K562 (cell line): ENCODE data around the gene ZKSCAN7. TPM values are rescaled to one million over a fixed set of nuclear protein-coding genes. Genes with fewer than 3 reads are reported as not detected.

Source experiments
- CAMTA2 ChIP-seq: fragments of 250-450 bp; sonication (Bioruptor Pico); conservative IDR thresholded peaks from 2 replicates; pipeline ENCODE4 v1.5.1; 2022
- KAT7 ChIP-seq: sonication (generic); formaldehyde crosslinking; IDR thresholded peaks from 2 replicates; pipeline ENCODE4 v1.8.0; 2022; ENCODE audit warnings: missing genetic modification reagents, mild to moderate bottlenecking, borderline replicate concordance
- MAFK ChIP-seq: IDR thresholded peaks from 2 replicates; pipeline ENCODE4 v1.6.1; 2011; ENCODE audit warnings: low read length, improper control_type of control experiment
- MNT ChIP-seq, 2 experiments: fragments of 450-650 bp; conservative IDR thresholded peaks; 2 replicates each; pipeline ENCODE4 v1.6.1; 2017; ENCODE audit warnings: mild to moderate bottlenecking in 2 of 2, moderate library complexity in 2 of 2
- MTA2 ChIP-seq: fragments of 450-650 bp; IDR thresholded peaks from 2 replicates; pipeline ENCODE4 v1.6.1; 2016; ENCODE audit warnings: low read depth
- TAL1 ChIP-seq: fragments of 450-650 bp; IDR thresholded peaks from 2 replicates; pipeline ENCODE4 v1.6.1; 2016; ENCODE audit warnings: mild to moderate bottlenecking
- TCF3 ChIP-seq: sonication (generic); formaldehyde crosslinking; IDR thresholded peaks from 2 replicates; pipeline ENCODE4 v1.4.0; 2020; ENCODE audit warnings: mild to moderate bottlenecking, missing genetic modification reagents
- ZNF146 ChIP-seq: IDR thresholded peaks from one replicate; pipeline ENCODE4 v1.6.1; 2018; ENCODE audit warnings: missing compliant biosample characterization; ENCODE audit not compliant: unreplicated experiment
- ZNF217 ChIP-seq: sonication (generic); formaldehyde crosslinking; IDR thresholded peaks from 2 replicates; pipeline ENCODE4 v1.8.0; 2022; ENCODE audit warnings: mild to moderate bottlenecking, missing genetic modification reagents
- ZNF282 ChIP-seq: sonication (generic); formaldehyde crosslinking; IDR thresholded peaks from 2 replicates; pipeline ENCODE4 v1.8.1; 2023; ENCODE audit warnings: missing genetic modification reagents
- ZNF644 ChIP-seq: fragments of 200-800 bp; sonication (Bioruptor generic); IDR thresholded peaks from 2 replicates; pipeline ENCODE4 v1.6.1; 2016; ENCODE audit warnings: low read depth, missing genetic modification characterization, missing compliant biosample characterization
- polyA plus RNA-seq, 8 experiments: library from polyadenylated mRNA; depleted of rRNA in 4 of 8; stranded (reverse) in 5 of 8; unstranded in 3 of 8; fragments of >200 nt; fragmentation: Nextera tagmentation in 2 of 8; fragmentation: Illumina TruSeq in 1 of 8; extraction: Ambion mirVana in 2 of 8; extraction: Trizol in 1 of 8; gene quantifications; 2 replicates each; pipeline versions ENCODE4 v1.2.1 to v1.2.3, GENCODE V29; 2011 to 2014; ENCODE audit warnings: inconsistent platforms in 1 of 8, missing spikeins in 1 of 8
- total RNA-seq, 7 experiments: library from RNA; depleted of rRNA in 6 of 7; stranded (reverse); fragments of >200 nt in 6 of 7; fragmentation: Illumina TruSeq in 2 of 7; extraction: Trizol in 2 of 7; gene quantifications; 2 replicates each; pipeline versions ENCODE4 v1.2.1 to v1.2.3, GENCODE V29; 2011 to 2021; ENCODE audit warnings: low replicate concordance in 1 of 7
- TF ChIP-seq, protein P1 (sequence below), 2 experiments: fragments of 450-650 bp; formaldehyde crosslinking in 1 of 2; IDR thresholded peaks; 2 replicates each; pipeline versions ENCODE4 v1.4.0 to v1.6.1; 2014 to 2020; ENCODE audit warnings: mild to moderate bottlenecking in 2 of 2, borderline replicate concordance in 1 of 2, low read depth in 1 of 2
- TF ChIP-seq, protein P2 (sequence below), 3 experiments: IDR thresholded peaks in 2 of 3; conservative IDR thresholded peaks in 1 of 3; 2 replicates each; pipeline ENCODE4 v1.5.1; 2011 to 2012; ENCODE audit warnings: low read length in 3 of 3, mild to moderate bottlenecking in 3 of 3, control low read depth in 2 of 3, improper control_type of control experiment in 1 of 3, inconsistent platforms in 1 of 3, low read depth in 1 of 3, mixed read lengths in 1 of 3, moderate library complexity in 1 of 3; ENCODE audit not compliant: insufficient read depth in 2 of 3
- TF ChIP-seq, protein P3 (sequence below): fragments of 450-650 bp; formaldehyde crosslinking; IDR thresholded peaks from 2 replicates; pipeline ENCODE4 v1.4.0; 2022; ENCODE audit warnings: missing genetic modification characterization

The ZKSCAN7 gene
- total and polyA plus RNA-seq, 9 of the 15 experiments (the other 6 are each of a cell fraction or from before 2014, with no cell fraction given) = not detected

- TF ChIP-seq, protein P1, sequence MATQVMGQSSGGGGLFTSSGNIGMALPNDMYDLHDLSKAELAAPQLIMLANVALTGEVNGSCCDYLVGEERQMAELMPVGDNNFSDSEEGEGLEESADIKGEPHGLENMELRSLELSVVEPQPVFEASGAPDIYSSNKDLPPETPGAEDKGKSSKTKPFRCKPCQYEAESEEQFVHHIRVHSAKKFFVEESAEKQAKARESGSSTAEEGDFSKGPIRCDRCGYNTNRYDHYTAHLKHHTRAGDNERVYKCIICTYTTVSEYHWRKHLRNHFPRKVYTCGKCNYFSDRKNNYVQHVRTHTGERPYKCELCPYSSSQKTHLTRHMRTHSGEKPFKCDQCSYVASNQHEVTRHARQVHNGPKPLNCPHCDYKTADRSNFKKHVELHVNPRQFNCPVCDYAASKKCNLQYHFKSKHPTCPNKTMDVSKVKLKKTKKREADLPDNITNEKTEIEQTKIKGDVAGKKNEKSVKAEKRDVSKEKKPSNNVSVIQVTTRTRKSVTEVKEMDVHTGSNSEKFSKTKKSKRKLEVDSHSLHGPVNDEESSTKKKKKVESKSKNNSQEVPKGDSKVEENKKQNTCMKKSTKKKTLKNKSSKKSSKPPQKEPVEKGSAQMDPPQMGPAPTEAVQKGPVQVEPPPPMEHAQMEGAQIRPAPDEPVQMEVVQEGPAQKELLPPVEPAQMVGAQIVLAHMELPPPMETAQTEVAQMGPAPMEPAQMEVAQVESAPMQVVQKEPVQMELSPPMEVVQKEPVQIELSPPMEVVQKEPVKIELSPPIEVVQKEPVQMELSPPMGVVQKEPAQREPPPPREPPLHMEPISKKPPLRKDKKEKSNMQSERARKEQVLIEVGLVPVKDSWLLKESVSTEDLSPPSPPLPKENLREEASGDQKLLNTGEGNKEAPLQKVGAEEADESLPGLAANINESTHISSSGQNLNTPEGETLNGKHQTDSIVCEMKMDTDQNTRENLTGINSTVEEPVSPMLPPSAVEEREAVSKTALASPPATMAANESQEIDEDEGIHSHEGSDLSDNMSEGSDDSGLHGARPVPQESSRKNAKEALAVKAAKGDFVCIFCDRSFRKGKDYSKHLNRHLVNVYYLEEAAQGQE (IDR thresholded peaks at IDR 0.05; ENCODE audit: borderline replicate concordance) = peak; percentile 4; the same call in 1 of the 2 replicates
- TF ChIP-seq, protein P1 (CRISPR knock-in tag; IDR thresholded peaks at IDR 0.05; ENCODE audit: low read depth) = no peak
- TF ChIP-seq TAL1 = peak; percentile 33; the same call in 1 of the 2 replicates
- TF ChIP-seq TCF3 (CRISPR knock-in tag) = peak; percentile 43
- no peak for TF ChIP-seq ZNF217
- no peak for TF ChIP-seq ZNF282 (CRISPR knock-in tag)
- no peak for TF ChIP-seq MAFK
- TF ChIP-seq ZNF146 (CRISPR knock-in tag) = peak; percentile 98
- TF ChIP-seq ZNF644 = no peak
- peak in 1 of 2 experiments; percentile 57; a peak in 2 of 4 replicates for TF ChIP-seq MNT (conservative IDR thresholded peaks at IDR 0.05)
- no peak for TF ChIP-seq MTA2
- TF ChIP-seq, protein P2, sequence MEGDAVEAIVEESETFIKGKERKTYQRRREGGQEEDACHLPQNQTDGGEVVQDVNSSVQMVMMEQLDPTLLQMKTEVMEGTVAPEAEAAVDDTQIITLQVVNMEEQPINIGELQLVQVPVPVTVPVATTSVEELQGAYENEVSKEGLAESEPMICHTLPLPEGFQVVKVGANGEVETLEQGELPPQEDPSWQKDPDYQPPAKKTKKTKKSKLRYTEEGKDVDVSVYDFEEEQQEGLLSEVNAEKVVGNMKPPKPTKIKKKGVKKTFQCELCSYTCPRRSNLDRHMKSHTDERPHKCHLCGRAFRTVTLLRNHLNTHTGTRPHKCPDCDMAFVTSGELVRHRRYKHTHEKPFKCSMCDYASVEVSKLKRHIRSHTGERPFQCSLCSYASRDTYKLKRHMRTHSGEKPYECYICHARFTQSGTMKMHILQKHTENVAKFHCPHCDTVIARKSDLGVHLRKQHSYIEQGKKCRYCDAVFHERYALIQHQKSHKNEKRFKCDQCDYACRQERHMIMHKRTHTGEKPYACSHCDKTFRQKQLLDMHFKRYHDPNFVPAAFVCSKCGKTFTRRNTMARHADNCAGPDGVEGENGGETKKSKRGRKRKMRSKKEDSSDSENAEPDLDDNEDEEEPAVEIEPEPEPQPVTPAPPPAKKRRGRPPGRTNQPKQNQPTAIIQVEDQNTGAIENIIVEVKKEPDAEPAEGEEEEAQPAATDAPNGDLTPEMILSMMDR (IDR thresholded peaks at IDR 0.05 in 2 of 3, conservative IDR thresholded peaks at IDR 0.05 in 1 of 3; ENCODE audit: insufficient read depth in 2 of 3, low read depth in 1 of 3, low read length in 3 of 3) = peak in 1 of 3 experiments; percentile 2; a peak in 1 of 6 replicates
- TF ChIP-seq KAT7 = no peak; the same call in 1 of the 2 replicates
- no peak for TF ChIP-seq CAMTA2 (CRISPR knock-in tag)
- TF ChIP-seq, protein P3, sequence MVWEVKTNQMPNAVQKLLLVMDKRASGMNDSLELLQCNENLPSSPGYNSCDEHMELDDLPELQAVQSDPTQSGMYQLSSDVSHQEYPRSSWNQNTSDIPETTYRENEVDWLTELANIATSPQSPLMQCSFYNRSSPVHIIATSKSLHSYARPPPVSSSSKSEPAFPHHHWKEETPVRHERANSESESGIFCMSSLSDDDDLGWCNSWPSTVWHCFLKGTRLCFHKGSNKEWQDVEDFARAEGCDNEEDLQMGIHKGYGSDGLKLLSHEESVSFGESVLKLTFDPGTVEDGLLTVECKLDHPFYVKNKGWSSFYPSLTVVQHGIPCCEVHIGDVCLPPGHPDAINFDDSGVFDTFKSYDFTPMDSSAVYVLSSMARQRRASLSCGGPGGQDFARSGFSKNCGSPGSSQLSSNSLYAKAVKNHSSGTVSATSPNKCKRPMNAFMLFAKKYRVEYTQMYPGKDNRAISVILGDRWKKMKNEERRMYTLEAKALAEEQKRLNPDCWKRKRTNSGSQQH (CRISPR knock-in tag) = 0 out of 2 replicates have a peak, but pooled peaks have one; percentile 19
Measured at GRCh38 chr3:44509393-44509921, 45.5 kb upstream of the ZKSCAN7 start (continued).
